Sciatic nerve (tissue), 2 donors: ENCODE measurements around the gene MYO9A. TPM values are rescaled to one million over a fixed set of nuclear protein-coding genes. Genes with fewer than 3 reads are reported as not detected.
"Not testable (repeated sequence)": the region's sequence is repeated elsewhere in the genome, so short reads cannot be mapped to it uniquely, and the experiment has no call there.

ENCODE experiments used
- ATAC-seq: fragments of 200-7000 bp; cut with Tn5 transposase; one replicate; pipeline ENCODE4 v1.9.1; 2020; ENCODE audit warnings: mild to moderate bottlenecking, moderate library complexity
- DNase-seq: peaks from one replicate; pipeline ENCODE4 v3.0.0-alpha.2; 2020; ENCODE audit warnings: low spot score
- intact Hi-C: fragments of 100-400 bp; cut with DNase I; formaldehyde crosslinking; loops from one replicate; pipeline ENCODE4 v1.14.2; 2022
- total RNA-seq: library from RNA; stranded (reverse); fragmentation: NEBNext Ultra II Directional; extraction: Animal tissue kit (Norgen Biotek cat#: 25700); gene quantifications from one replicate; pipeline ENCODE4 v1.2.1, GENCODE V29; 2021
- donor health status: DM: no; HTN: no; CAD: no.
- donor health status: DM: no; HTN: no; CAD: no.

The MYO9A gene
- total RNA-seq, 1 donor from 2014 or later: 98.7 TPM

GRCh38 chr15:71921191-71921590 lies 196.8 kb downstream of the MYO9A start:
- ATAC-seq: no peak
- intact Hi-C loops: no loop called here
- DNase-seq: no peak

- ATAC-seq (no peak), DNase-seq (no peak)
- intact Hi-C loops: no loop called here
Observed at GRCh38 chr15:71920573-71920972, 197.4 kb downstream of the MYO9A start.

- DNase-seq (no peak), ATAC-seq (no peak)
- intact Hi-C loops: no loop called here
Observed at GRCh38 chr15:71916834-71917233, 201.1 kb downstream of the MYO9A start.

GRCh38 chr15:71914092-71914491 lies 203.9 kb downstream of the MYO9A start:
- intact Hi-C loops: no loop called here
- ATAC-seq (no peak), DNase-seq (no peak)

GRCh38 chr15:71899674-71900073 lies 218.3 kb downstream of the MYO9A start:
- intact Hi-C loops: no loop called here
- ATAC-seq (no peak), DNase-seq (no peak)

- no peak for DNase-seq
- intact Hi-C loops: no loop called here
- ATAC-seq: no peak
Observed at GRCh38 chr15:71893691-71894090, 224.3 kb downstream of the MYO9A start.

- intact Hi-C loops: no loop called here
- DNase-seq (no peak), ATAC-seq (no peak)
Observed at GRCh38 chr15:71892335-71892734, 225.6 kb downstream of the MYO9A start.

- intact Hi-C loops: no loop called here
- DNase-seq (no peak), ATAC-seq (no peak)
Observed at GRCh38 chr15:71891026-71891425, 226.9 kb downstream of the MYO9A start.

- intact Hi-C loops: loop anchor here (5.0 kb wide), 1 partner anchor 508 kb away; no protein-coding TSS in a partner anchor
- DNase-seq (no peak), ATAC-seq (no peak)
Observed at GRCh38 chr15:71889947-71890346, 228.0 kb downstream of the MYO9A start.

- no peak for DNase-seq
- intact Hi-C loops: loop anchor here (5.0 kb wide), 1 partner anchor 507 kb away; no protein-coding TSS in a partner anchor
Observed at GRCh38 chr15:71889385-71889784, 228.6 kb downstream of the MYO9A start.

GRCh38 chr15:71888797-71889196 lies 229.2 kb downstream of the MYO9A start:
- intact Hi-C loops: loop anchor here (5.0 kb wide), 1 partner anchor 506 kb away; no protein-coding TSS in a partner anchor
- no peak for ATAC-seq
- no peak for DNase-seq

More at GRCh38 chr15:71889385-71889784, 228.6 kb downstream of the MYO9A start:
- no peak for ATAC-seq

GRCh38 chr15:71885390-71885789 lies 232.6 kb downstream of the MYO9A start:
- intact Hi-C loops: loop anchor here (5.0 kb wide), 1 partner anchor 503 kb away; no protein-coding TSS in a partner anchor
- no peak for ATAC-seq
- no peak for DNase-seq

GRCh38 chr15:71883447-71883846 lies 234.5 kb downstream of the MYO9A start:
- intact Hi-C loops: no loop called here
- no peak for DNase-seq
- no peak for ATAC-seq

- intact Hi-C loops: no loop called here
- DNase-seq (no peak), ATAC-seq (no peak)
Observed at GRCh38 chr15:71880276-71880675, 237.7 kb downstream of the MYO9A start.

- ATAC-seq: no peak
- no peak for DNase-seq
- intact Hi-C loops: no loop called here
Observed at GRCh38 chr15:71874245-71874644, 243.7 kb downstream of the MYO9A start.

- DNase-seq, intact Hi-C loops, ATAC-seq: not testable (repeated sequence)
Observed at GRCh38 chr15:71858232-71858631, 259.7 kb downstream of the MYO9A start.

GRCh38 chr15:71853543-71853942 lies 264.4 kb downstream of the MYO9A start:
- DNase-seq: no peak
- no peak for ATAC-seq
- intact Hi-C loops: no loop called here

GRCh38 chr15:71844916-71845315 lies 273.0 kb downstream of the MYO9A start:
- intact Hi-C loops: no loop called here
- DNase-seq: no peak
- ATAC-seq: no peak

- ATAC-seq (no peak), DNase-seq (no peak)
- intact Hi-C loops: no loop called here
Observed at GRCh38 chr15:71841563-71841962, 276.4 kb downstream of the MYO9A start.

GRCh38 chr15:71830981-71831380 lies 287.0 kb downstream of the MYO9A start:
- DNase-seq (no peak), ATAC-seq (no peak)
- intact Hi-C loops: no loop called here

GRCh38 chr15:71826196-71826595 lies 291.8 kb downstream of the MYO9A start:
- intact Hi-C loops: no loop called here
- ATAC-seq: no peak
- DNase-seq: no peak
